HG02885 (cell line): Measurements from ENCODE around the gene SERTAD3.
A peak's percentile ranks its signal among the peaks of the same experiment; 100 is the strongest.
"Not testable (repeated sequence)": the region's sequence is repeated elsewhere in the genome, so short reads cannot be mapped to it uniquely, and the experiment has no call there.

Experiments
- ATAC-seq: cut with Tn5 transposase; IDR thresholded peaks from one replicate; pipeline ENCODE4 v1.9.1; 2021; ENCODE audit warnings: mild to moderate bottlenecking; ENCODE audit not compliant: unreplicated experiment, poor library complexity

Gene SERTAD3

DNA sequence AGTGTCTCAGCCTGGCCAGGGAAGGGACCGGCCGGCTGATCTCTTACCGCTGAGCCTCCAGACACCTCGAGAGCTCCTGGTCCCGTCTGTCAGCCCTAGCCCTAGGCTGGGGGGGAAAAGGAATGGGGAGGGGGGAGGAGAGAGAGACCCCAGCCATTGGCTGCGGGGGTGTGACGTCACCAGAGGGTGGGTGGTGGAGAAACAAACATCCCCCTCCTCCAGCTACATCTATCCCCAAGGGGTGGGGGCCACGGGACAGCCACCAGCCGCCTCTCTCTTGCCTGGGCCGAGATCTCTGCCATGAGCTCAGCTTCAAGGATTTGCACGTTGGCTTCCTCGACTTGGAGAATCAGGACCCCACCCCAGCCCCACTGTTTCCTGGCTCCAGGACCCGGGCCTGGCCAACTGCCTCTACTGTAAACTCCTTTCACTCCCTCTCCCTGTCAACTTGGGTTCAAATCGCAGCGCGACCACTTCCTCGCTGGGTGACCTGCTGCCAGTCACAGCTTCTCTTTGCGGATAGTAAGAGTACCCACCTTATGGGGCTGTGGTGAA lies 30.8 kb downstream of the SERTAD3 start, which contains the start of gene PRX:
Gene PRX (minus strand): TSS at position 88 of the 555 bp plus-strand sequence. CDS start 5,446 bp downstream, outside the sequence.
- ATAC-seq = no peak

DNA sequence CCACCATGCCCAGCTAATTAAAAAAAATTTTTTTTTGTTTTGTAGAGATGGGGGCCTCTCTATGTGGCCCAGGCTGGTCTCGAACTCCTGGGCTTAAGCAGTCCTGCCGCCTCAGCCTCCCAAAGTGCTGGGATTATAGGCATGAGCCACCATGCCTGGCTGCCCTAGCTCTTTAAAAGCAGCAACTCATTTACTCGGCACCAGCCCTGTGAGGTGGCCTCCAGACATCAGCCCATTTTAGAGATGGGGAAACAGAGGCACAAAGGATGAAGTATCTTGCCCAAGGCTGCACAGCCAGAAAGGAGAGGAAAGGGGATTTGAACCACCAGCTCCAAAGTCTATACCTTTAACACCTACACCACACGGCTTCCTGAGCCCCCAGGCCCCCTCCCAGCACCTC lies 31.3 kb downstream of the SERTAD3 start:
- no peak for ATAC-seq

DNA sequence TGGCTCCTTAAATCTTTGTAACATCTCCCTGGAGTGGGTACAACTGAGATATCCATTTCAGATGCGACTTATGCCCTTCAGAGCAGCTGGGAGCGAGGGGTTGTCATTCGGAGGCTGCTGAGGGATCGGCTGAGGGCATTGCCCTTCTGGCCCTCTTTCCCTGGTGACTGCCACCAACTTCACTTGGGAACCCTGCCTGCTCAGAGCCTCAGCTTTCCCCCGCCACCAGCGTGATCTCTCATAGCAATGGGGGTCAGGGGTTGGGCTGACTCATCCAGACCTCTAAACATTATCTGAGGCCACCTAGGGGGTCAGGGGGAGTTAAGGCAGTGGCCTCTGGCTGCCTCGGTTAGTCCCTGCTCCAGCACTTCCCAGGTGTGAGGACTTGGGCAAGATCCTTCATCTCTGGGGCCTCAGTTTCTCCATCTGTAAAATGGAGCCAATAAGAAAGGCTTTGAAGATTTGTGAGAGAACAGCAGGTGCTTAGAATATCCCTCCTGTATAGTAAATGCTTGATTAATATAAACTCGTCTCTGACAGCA lies 32.1 kb downstream of the SERTAD3 start:
- no peak for ATAC-seq

DNA sequence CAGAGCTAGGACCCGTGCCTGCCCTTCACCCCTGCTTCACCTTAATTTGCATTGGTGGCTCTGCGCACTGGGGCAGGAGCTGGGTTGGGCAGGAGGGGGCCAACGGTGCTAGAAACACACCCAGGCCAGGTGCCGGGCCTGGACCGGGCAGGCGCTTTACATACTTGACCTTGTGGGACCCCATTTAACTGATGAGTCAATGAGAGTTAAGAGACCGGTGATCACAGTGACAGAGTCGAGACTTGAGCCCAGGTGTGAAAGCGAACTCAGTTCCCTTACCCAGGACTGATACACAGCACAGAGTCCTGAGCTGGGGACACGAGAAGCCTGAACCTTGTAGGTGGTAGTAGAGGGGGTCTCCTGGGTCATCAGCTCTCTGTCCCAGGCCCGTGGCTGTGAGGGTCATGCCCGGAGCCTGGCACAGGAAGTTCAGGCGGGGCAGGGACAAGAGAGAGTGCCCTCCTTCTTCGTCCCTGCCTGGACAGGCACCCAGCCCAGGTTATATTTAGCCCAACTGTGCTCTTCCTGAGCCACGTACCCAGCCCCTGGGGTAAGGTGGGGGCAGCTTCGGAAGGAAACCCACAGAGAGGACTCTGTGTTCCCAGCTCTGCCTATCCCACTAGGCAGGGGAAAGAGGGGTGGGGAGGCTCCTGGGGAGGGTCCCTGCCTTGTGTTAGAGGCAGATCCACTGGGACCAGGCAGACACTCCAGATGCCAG lies 32.9 kb downstream of the SERTAD3 start:
- ATAC-seq = no peak

DNA sequence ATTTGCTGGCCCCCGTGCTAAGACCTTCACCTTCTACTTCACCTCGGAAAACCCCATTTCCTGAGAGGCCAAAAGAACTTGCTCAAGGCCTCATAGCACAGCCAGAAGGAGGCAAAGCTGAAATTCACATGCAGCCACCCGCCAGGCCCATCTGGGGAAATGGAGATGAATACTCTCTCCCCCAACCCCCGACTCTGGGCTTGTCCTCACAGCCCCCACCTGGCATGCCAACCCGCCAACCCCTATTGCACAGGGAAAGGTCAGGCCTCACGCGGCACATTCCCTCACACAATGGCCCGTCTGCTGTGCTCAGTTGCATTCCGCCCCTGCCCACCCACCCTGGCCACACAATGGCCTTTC lies 34.1 kb downstream of the SERTAD3 start:
- no peak for ATAC-seq

DNA sequence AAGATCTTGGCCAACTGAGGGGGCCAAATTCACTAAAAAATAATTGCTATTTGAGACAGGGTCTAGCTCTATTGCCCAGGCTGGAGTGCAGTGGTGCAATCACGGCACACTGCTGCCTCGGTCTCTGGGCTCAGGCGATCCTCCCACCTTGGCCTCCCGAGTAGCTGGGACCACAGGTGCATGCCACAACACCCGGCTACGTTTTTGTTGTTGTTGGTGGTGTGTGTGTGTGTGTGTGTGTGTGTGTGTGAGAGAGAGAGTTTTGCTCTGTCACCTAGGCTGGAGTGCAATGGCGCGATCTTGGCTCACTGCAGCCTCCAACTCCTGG lies 35.6 kb downstream of the SERTAD3 start:
- not testable (repeated sequence) for ATAC-seq

DNA sequence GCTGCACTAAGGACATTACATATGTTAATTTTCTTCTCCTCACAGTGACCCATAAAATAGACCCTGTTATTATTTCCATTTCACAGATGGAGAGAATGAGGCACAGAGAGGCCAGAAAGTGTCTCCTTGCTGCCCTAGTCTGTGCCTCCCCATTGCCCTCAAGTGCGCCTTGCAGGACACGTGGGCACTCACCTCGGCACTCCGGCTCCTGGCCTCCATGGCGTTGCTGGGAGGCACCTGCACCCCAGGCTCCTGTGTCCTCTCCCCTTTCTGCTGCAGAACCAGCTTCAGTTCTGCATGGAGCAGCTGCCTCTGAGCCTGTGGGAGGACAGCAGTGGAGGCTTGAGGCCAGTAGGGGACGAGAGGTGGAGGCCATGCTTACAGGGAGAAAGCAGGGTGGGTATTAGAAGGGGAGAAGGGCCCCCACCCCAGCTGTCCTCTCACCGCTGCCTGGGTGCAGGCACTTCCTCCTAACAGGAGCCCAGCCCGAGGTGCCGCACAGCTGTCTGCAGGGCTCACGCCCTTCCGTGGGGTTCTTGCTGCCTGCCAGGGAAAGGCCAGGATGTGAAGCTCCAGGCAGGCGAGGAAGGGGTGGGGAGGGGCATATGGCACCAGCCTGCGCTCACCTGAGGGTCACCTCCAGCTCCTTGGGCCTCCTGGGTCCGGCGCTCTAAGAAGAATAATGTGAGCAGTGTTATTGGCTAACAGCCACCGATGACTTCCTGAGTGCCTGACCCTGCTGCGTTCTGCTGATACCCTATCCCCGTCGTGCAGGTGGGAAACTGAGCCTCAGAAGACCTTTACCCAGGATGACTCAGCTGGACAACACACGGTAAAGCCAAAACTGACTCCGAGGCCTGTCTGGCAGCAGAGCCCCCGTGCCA lies 36.2 kb downstream of the SERTAD3 start:
- no peak for ATAC-seq

DNA sequence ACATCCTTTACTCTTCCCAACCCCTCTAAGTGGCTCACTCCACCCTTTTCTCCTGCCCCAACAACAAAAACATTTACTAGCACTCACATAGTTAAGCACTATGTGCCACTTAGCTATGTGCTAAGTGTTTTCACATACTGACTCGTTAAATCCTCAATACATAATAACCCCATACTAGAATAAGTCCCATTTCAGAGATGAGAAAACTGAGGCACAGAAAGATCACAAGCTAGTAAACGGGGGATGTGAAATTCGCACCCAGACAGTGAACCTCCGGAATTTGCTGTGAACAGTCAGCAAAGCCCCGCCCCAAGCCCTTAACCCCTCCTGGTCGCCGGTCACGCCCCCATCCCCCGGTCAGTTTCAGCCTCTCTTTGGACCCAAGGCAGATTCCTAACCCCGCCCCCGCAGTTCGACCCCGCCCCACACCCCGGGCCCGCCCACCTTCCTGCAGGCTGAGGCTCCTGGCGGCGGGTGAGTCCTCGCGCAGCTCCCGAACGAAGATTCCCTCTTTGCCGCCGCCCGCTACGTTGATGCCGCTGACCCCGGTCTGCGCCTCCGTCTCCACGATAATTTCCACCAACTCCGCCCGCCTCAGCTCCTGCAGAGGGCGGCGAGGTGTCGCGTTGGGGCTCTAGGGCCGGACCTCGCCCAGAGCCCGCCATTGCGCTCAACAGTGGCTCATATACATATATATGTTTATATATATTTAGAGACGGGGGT lies 40.7 kb downstream of the SERTAD3 start:
- ATAC-seq = peak; percentile 72

DNA sequence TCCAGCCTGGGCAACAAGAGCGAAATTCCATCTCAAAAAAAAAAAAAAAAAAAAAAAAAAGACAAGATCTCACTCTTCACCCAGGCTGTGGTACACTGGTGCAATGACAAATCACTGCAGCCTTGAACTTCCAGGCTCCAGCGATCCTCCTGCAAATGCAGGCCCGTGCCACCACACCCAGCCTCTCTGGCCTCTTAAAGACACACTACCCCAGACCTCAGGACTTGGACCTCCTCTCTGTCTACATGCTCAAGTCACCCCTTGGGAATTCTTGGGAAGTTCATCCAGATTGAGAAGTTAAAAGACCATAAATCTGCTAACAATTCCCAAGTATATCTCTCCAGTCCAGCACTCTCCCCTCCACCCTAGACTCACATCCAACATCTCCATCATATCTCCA lies 43.6 kb downstream of the SERTAD3 start:
- no peak for ATAC-seq

DNA sequence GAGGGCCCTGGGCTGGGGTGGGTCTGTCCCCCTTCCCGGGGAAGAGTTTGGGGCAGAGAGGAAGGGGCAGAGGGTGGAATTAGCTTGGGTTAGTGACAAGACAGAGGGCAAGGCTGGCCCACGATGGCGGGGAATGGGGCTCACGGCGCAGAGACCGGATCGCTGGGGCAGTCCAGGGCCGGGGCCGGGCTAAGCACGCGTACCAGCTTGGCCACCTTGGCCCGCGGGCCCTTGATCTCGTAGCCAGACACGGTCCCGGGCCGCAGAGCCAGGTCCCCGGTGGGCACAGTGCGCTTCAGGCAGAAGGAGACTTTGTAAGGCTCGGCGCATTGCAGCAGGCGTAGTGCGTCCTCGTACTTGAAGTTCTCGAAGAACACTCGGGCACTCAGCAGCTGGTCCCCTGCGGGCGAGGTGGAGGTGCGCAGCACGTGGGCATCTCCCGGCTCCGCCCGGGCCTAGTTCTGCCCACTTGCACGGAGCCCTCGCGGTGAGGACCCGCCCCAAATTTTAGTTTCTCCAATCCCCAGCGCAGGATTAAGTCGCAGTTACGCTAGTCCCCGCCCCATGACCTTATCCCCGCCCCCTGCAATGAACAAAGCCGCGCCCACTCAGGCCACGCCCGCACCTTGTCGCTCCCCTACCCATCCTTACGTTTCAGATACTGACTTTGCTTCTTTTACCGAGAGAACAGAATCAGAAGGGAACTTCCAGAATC lies 45.6 kb downstream of the SERTAD3 start:
- no peak for ATAC-seq

DNA sequence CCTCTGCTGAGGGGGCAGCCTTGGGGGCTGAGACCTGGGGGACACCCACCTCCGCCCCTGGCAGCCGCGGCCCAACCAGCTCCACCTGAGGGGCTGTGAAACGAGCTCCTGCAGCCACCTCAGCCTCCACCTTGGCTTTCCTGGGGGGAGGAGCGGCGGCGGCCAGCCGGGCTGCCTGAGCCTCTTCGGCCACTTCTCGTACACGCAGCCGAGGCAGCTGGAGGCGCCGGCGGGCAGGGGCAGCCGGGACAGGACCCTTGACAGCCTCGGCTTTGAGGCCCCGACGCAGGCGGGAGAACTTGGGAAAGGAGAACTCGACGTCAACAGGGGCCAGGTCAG lies 46.6 kb downstream of the SERTAD3 start:
- no peak for ATAC-seq

DNA sequence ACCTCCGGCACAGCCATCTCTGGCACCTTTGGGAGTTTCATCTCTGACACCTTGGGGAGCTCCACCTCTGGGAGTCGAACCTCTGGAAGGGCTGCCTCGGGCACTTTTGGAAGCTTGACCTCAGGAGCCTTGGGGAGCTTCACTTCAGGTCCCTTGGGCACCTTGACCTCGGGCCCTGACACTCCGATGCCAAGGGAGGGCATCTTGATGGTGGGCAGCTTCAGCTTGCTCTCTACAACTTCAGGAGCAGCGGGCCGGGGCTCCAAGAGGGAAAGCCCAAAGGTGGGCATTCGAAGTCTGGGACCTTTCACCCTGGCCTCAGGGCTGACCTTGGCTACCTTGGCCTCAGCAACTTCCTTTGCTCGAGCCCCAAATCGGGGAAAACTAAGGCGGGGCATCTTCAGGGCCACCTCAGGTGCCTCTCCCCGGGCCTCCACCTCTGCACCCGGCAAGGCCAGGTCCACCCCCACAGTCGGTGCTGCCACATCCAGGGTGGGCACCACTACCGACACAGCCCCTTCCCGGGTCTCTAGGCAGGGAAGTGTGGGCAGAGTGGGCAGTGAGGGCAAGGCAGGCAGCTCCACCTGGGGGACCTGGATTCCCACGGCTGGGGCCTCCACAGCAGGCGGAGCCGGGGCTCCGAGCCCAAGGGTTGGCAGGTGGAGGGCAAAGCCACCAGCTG lies 47.1 kb downstream of the SERTAD3 start:
- ATAC-seq = no peak

DNA sequence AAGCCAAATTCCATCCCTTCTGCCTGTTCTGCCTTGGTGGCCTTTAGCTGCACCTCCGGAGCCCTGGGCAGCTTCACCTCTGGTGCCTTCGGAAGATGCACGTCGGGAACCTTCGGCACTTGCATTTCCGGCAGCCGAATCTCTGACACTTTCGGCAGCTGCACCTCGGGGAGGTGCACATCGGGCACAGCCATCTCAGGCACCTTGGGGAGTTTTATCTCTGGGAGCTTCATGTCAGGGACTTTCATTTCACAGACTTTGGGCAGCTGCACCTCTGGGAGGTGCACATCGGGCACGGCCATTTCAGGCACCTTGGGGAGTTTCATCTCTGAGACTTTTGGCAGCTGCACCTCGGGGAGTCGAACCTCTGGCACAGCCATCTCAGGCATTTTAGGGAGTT lies 48.2 kb downstream of the SERTAD3 start:
- no peak for ATAC-seq

DNA sequence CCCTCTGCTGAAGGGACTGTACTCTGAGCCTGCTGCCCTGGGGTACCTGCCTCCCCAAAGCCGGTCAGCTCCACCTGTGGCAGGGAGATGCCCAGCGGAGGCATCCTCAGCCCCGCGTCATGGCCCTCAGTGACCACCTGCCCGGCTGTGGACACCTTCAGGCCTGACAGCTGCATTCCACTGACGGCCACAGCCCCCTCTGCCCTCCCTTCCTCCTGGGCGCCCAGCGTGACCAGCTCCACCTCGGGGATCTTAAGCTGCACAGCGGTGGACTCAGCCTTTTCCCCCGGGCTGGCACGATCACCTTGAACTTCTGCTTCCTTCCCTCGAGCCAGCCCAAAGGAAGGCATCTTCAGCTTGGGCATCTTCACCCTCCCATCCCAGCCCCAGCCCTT lies 49.3 kb downstream of the SERTAD3 start:
- ATAC-seq = no peak

DNA sequence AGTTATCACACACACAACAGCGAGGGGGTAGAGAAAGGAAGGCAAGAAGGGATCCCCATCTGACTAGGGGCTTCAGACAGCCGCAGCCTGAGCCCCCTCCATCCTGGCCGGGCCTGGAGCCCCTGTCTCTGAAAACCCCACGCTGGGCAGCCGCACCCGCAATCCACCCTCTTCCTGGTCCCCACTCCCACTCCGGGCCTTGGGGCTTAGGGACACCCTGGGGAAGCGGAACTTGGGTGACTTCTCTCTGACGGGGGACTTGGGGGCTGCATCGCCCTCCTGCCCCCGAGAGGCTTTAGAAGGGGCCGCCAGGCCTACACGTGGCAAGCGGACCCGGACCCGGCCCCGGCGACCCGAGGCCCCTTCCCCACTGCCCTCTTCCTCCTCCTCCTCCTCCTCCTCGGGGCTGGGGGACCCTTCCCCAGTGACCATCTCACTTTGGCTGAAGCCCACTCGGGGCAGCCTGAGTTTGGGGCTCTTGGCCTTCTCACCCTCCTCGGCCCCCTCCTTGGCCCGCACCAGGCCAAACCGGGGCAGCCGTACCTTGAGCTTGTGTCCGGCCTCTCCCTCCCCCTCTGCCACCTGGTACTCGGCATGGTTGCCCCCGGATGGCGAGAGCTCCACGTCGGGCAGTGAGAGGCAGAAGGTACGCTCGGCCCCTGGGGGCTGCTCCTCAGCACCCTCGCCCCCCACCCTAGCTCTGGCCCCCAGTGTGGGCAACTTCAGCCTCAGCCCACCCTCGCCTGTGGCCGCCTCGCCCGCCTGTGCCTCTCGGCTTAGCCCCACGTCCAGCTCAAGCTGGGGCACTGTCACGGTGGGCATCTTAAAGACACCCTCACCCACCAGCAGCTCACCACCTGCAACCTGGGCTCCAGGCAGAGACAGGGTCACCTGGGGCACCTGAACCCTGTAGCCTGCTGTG lies 50.0 kb downstream of the SERTAD3 start:
- ATAC-seq = no peak

DNA sequence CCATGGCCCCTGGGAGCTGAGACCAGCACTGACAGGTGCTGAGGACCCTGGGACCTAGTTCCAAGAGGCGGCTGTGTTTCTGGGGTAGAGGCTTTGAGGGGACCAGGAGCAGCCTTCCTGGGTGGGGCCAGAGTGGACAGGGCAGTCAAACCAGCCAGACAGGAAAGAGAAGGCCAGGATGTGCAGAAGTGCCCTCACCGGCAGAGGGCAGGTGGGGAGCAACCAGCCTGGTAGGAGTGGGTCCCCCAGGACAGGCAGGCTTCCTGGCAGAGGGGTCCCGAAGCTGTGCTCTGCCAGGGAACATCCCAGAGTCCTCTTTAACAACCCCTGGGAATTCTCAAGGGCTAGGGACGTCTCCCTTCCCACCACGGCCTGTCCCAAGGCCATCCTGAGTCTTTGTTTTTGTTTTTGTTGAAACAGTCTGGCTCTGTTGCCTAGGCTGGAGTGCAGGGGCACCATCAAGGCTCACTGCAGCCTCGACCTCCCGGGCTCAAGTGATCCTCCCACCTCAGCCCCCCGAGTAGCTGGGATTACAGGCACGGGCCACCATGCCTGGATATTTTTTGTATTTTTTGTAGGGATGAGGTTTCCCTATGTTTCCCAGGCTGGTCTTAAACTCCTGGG lies 51.1 kb downstream of the SERTAD3 start:
- no peak for ATAC-seq

DNA sequence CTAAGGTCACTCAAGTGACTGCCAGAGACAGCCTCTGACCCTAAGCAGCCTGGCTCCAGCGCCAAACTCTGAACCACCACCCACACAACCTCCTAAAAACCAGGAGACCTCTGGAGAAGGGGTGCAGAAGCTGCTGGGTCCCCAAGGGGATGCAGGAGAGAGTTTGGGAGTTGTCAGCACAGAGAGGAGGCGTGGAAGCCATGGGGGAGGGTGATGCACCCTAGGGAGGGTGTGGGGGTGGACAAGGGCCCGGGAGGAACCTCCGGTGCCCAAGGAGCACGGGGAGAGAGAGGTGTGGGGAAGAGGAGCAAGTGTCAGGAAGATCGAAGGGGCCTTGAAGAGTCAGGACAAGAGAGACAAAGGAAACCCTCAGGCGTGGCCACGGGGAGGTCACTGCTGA lies 52.0 kb downstream of the SERTAD3 start:
- no peak for ATAC-seq
